Measurements from ENCODE around the gene CNN3.

CNN3 gene

DNA sequence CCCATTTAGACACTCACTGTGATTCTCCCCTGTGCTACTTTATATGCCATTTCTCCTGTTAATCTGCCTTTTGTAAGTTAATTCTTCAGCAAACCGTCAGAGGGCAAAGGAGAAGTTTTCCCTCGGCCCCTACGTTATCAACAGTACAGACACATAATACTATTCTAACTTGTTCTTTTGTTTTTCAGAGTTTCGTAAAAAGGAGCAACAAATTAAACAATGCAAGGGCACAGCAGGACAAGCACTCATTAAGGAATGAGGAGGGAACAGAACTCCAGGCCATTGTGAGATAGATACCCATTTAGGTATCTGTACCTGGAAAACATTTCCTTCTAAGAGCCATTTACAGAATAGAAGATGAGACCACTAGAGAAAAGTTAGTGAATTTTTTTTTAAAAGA is 32.3 kb downstream of the CNN3 start:
- Histone ChIP-seq H3K4me3 (ENCODE audit: low read depth in 1 of 2, low read length in 1 of 2) (no peak overlapping the region), H3K4me1 (ENCODE audit: control insufficient read depth in 1 of 2, insufficient read depth in 1 of 2, low read depth in 1 of 2, low read length in 1 of 2) (no peaks in the 10 kb centered on the region), H3K27ac (no peak overlapping the region), H3K27me3 (no peaks in the 10 kb centered on the region), H3K36me3 (no peaks in the 10 kb centered on the region), H3K9me3 (no peaks in the 10 kb centered on the region)
- TF ChIP-seq, protein P1, sequence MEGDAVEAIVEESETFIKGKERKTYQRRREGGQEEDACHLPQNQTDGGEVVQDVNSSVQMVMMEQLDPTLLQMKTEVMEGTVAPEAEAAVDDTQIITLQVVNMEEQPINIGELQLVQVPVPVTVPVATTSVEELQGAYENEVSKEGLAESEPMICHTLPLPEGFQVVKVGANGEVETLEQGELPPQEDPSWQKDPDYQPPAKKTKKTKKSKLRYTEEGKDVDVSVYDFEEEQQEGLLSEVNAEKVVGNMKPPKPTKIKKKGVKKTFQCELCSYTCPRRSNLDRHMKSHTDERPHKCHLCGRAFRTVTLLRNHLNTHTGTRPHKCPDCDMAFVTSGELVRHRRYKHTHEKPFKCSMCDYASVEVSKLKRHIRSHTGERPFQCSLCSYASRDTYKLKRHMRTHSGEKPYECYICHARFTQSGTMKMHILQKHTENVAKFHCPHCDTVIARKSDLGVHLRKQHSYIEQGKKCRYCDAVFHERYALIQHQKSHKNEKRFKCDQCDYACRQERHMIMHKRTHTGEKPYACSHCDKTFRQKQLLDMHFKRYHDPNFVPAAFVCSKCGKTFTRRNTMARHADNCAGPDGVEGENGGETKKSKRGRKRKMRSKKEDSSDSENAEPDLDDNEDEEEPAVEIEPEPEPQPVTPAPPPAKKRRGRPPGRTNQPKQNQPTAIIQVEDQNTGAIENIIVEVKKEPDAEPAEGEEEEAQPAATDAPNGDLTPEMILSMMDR (IDR thresholded peaks at IDR 0.05) = no peak

DNA sequence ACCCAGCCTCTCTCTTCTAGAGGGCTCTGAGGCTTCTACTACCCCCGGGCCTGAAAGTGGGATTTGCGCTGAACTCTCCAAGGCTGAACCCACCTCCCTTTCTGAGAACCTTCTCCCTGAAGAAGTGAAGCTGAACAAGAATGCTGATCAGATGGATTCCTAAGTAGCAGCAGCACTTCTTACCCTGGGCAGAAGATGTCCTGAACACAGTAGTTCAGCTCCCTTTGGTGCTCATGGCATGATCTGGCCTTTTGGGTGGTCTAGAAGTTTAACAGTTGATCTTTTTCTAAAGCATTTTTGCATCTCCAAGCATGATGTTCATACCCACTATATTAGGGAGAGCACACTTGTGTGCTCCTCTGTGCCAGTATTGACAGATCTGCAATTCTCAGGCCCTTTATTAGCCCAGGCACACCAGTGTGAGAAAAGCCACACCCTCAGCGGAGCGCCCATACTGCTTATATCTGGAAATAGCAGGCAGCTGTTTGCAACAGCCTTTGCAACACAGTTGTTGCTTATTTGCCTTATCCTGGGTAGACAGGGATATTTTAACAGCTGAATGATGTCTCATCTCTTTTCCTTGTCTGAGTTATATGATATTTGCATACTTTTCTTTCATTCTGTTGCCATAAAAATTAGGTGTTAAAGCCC is 34.2 kb downstream of the CNN3 start:
- no peak overlapping the region for H3K4me3 ChIP-seq (ENCODE audit: low read depth in 1 of 2, low read length in 1 of 2)
- H3K27ac ChIP-seq = no peak overlapping the region
- no peaks in the 10 kb centered on the region for H3K36me3 ChIP-seq
- TF ChIP-seq, protein P1 (IDR thresholded peaks at IDR 0.05) = no peak
- no peaks in the 10 kb centered on the region for H3K4me1 ChIP-seq (ENCODE audit: control insufficient read depth in 1 of 2, insufficient read depth in 1 of 2, low read depth in 1 of 2, low read length in 1 of 2)
- H3K27me3 ChIP-seq = no peaks in the 10 kb centered on the region
- no peaks in the 10 kb centered on the region for H3K9me3 ChIP-seq

DNA sequence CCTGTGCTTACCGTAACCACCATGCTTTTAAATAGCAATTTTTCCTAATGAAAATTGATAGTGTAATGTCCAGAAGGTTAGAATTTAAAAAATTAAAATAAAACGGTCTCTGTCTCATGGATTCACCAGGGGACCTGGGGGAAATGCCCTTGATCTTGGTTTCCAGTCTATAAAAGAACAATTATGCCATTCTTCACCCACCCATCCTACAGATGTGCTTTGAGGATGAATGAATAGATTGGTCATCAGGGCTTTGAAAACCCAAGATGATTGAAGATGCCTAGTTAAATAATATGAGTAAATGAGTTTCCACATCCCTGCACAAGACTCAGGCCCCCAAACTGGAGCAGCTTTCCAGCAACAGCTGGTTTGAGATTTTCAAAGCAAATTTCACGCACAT is 38.7 kb downstream of the CNN3 start:
- no peak overlapping the region for H3K27ac ChIP-seq
- TF ChIP-seq, protein P1 (IDR thresholded peaks at IDR 0.05) = no peak
- no peaks in the 10 kb centered on the region for H3K36me3 ChIP-seq
- H3K4me1 ChIP-seq (ENCODE audit: control insufficient read depth in 1 of 2, insufficient read depth in 1 of 2, low read depth in 1 of 2, low read length in 1 of 2) = no peaks in the 10 kb centered on the region
- H3K4me3 ChIP-seq (ENCODE audit: low read depth in 1 of 2, low read length in 1 of 2) = no peak overlapping the region
- H3K27me3 ChIP-seq = no peaks in the 10 kb centered on the region
- H3K9me3 ChIP-seq = no peaks in the 10 kb centered on the region

DNA sequence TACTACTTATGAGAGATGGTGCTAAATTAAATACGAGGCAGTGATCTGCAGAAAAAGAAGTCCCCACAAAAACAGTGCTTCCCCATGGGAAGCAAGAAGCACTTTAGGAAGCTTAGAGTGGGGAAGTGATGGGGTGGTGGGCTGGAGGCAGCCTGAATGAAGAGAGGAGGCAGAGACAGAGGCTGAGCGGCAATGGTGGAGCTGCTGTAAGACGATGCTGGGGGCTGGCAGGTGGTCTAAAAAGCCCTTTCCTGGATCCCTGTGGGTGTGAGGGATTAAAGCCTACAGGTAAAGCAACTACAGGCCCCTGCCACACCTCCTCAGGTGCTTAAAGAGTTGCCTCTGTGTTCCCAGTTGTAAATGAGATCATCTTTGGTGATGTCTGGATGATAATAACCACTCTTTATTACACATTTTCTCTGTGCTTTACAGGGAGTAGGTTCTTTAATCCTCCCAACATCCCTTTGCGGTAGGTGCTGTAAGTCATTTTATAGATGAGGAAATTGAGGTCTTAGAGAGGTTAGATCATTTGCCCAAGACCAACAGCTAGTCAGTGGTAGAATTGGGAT is 39.2 kb downstream of the CNN3 start:
- Histone ChIP-seq H3K36me3 (no peaks in the 10 kb centered on the region), H3K9me3 (no peaks in the 10 kb centered on the region), H3K4me3 (ENCODE audit: low read depth in 1 of 2, low read length in 1 of 2) (no peak overlapping the region), H3K27ac (no peak overlapping the region), H3K4me1 (ENCODE audit: control insufficient read depth in 1 of 2, insufficient read depth in 1 of 2, low read depth in 1 of 2, low read length in 1 of 2) (no peaks in the 10 kb centered on the region), H3K27me3 (no peaks in the 10 kb centered on the region)
- TF ChIP-seq, protein P1 (IDR thresholded peaks at IDR 0.05) = no peak

DNA sequence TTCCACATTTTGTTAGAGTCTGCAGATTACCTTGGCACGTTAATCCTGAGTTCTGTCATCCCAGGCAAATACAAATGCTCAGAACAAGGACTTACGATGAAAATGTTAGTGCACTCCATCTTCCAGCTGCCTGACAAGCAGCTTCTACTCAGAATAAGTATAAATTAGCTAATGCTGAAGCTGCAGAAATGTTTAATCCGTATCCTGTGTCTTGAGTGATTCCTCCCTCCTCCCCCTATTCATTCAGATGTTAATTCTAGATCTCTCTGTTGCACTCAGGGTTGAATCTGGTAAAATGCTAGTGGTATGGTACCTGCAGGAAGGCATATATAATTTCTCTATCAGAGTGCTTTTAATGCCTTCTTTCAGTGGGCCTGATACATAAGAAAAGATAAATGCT is 39.8 kb downstream of the CNN3 start:
- Histone ChIP-seq H3K27me3 (no peaks in the 10 kb centered on the region), H3K4me3 (ENCODE audit: low read depth in 1 of 2, low read length in 1 of 2) (no peak overlapping the region), H3K4me1 (ENCODE audit: control insufficient read depth in 1 of 2, insufficient read depth in 1 of 2, low read depth in 1 of 2, low read length in 1 of 2) (no peaks in the 10 kb centered on the region), H3K36me3 (no peaks in the 10 kb centered on the region), H3K9me3 (no peaks in the 10 kb centered on the region), H3K27ac (no peak overlapping the region)
- TF ChIP-seq, protein P1 (IDR thresholded peaks at IDR 0.05) = no peak

All from neutrophil (primary cell).